ENCODE measurements around the gene SPSB1. TPM values are rescaled to one million over a fixed set of nuclear protein-coding genes. Genes with fewer than 3 reads are reported as not detected.

SPSB1 gene
- total RNA-seq, 1 experiment from 2014 or later = 2.9 TPM

- no peak for TF ChIP-seq CTCF (conservative IDR thresholded peaks at IDR 0.05)
- no peaks in the 10 kb centered on the region for H3K23me2 ChIP-seq (ENCODE audit: insufficient read length, low read depth, low read length, poor library complexity, severe bottlenecking)
- Mint-ChIP-seq H3K4me1 (peaks cover 6 to 16% of the 10 kb centered on the region in 2 experiments; a peak in 3 of 4 replicates), H3K27ac (no peak overlapping the region), H3K36me3 (ENCODE audit: insufficient read depth in 1 of 3, low read depth in 3 of 3) (no peaks in the 10 kb centered on the region; a peak in 1 of 7 replicates), H3K9me3 (no peaks in the 10 kb centered on the region), H3K4me3 (no peak overlapping the region), H3K27me3 (ENCODE audit: low read depth) (no peaks in the 10 kb centered on the region)
- H4K5ac ChIP-seq (ENCODE audit: insufficient read length, low read depth, low read length) = no peak overlapping the region
- H3K56ac ChIP-seq (ENCODE audit: insufficient read length, low read depth, low read length) = no peak overlapping the region
- H3K9ac ChIP-seq (ENCODE audit: extremely low read depth, insufficient read length, low read length) = no peak overlapping the region
- no peak overlapping the region for H4K91ac ChIP-seq (ENCODE audit: insufficient read length, low read depth, low read length)
- no peak overlapping the region for H4K8ac ChIP-seq (replicated peaks; ENCODE audit: insufficient read length, low read depth, low read length)
- no peak overlapping the region for H3K23ac ChIP-seq (ENCODE audit: insufficient read length, low read depth, low read length)
- no peak overlapping the region for H3K14ac ChIP-seq (ENCODE audit: insufficient read depth, low read length)
- no peaks in the 10 kb centered on the region for H3K4me1 ChIP-seq (ENCODE audit: insufficient read depth, low read length)
- no peak overlapping the region for H3K4ac ChIP-seq (ENCODE audit: low read depth, low read length)
- no peak overlapping the region for H2BK5ac ChIP-seq (ENCODE audit: insufficient read length, low read length)
- H3K18ac ChIP-seq (ENCODE audit: insufficient read length, low read depth, low read length) = no peak overlapping the region
- no peak overlapping the region for H2AK5ac ChIP-seq (ENCODE audit: insufficient read length, low read length)
- no peak overlapping the region for H2BK120ac ChIP-seq (ENCODE audit: low read depth, low read length, poor library complexity, severe bottlenecking)
- H4K20me1 ChIP-seq (ENCODE audit: control insufficient read depth, insufficient read depth, insufficient read length) = no peaks in the 10 kb centered on the region
- no peak for DNase-seq
- H3K9me3 ChIP-seq (ENCODE audit: control insufficient read depth, low read depth, low read length) = no peaks in the 10 kb centered on the region
- no peak overlapping the region for H2BK20ac ChIP-seq (ENCODE audit: low read depth, low read length, poor library complexity, severe bottlenecking)
- WGBS (ENCODE audit: extremely low coverage, insufficient read length, low lambda C conversion rate) = no CpG with 5 or more reads among the region's 10 CpGs
- no peak overlapping the region for H3T11ph ChIP-seq (ENCODE audit: low read length)
- no peaks in the 10 kb centered on the region for H3K27me3 ChIP-seq (ENCODE audit: insufficient read depth, low read length)
- no peak overlapping the region for H2BK12ac ChIP-seq (ENCODE audit: insufficient read length, low read depth, low read length)
- no peak overlapping the region for H3K27ac ChIP-seq (ENCODE audit: insufficient read length, low read depth, low read length)
- no peak overlapping the region for H3K4me2 ChIP-seq (ENCODE audit: insufficient read depth, insufficient read length, low read length)
- H3K79me1 ChIP-seq (ENCODE audit: insufficient read depth, low read depth, low read length, poor library complexity, severe bottlenecking) = no peaks in the 10 kb centered on the region
- no peaks in the 10 kb centered on the region for H3K79me2 ChIP-seq (ENCODE audit: insufficient read depth, low read length)
- H2BK15ac ChIP-seq (ENCODE audit: low read depth, low read length) = no peak overlapping the region
- no peak overlapping the region for H2AFZ ChIP-seq (ENCODE audit: low read length)
Observed at GRCh38 chr1:9311029-9311428, 18.3 kb downstream of the SPSB1 start.

All from H9 (cell line).